ENCODE data around the gene INO80B. TPM values are rescaled to one million over a fixed set of nuclear protein-coding genes. Genes with fewer than 3 reads are reported as not detected.

The INO80B gene
- total RNA-seq, 4 donors from 2014 or later, result 4.6 to 26.5 (median 14.9) TPM

DNA sequence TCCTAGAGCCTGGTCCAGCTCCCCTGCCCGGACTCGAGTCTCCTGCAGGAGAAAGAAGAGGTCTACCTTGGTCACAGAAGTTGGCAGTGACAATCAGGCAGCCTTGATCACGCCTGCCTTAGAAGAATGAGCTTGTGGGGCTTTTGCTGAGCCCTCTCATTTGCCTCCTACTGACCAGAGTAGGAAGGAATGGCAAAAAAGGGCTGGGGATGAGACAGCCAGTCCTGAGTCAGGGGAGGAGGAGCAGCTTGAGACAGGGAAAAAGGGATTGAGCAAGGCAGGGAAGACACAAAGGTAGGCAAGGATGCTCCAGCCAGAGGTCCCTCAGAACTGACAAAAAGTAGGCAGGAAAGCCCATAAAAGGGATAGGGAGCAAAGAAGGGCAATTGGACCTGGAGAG lies 27.3 kb upstream of the INO80B start:
- ATAC-seq (ENCODE audit: low FRiP score) (no peak), DNase-seq (ENCODE audit: low spot score) (no peak)
- TF ChIP-seq, protein P1, sequence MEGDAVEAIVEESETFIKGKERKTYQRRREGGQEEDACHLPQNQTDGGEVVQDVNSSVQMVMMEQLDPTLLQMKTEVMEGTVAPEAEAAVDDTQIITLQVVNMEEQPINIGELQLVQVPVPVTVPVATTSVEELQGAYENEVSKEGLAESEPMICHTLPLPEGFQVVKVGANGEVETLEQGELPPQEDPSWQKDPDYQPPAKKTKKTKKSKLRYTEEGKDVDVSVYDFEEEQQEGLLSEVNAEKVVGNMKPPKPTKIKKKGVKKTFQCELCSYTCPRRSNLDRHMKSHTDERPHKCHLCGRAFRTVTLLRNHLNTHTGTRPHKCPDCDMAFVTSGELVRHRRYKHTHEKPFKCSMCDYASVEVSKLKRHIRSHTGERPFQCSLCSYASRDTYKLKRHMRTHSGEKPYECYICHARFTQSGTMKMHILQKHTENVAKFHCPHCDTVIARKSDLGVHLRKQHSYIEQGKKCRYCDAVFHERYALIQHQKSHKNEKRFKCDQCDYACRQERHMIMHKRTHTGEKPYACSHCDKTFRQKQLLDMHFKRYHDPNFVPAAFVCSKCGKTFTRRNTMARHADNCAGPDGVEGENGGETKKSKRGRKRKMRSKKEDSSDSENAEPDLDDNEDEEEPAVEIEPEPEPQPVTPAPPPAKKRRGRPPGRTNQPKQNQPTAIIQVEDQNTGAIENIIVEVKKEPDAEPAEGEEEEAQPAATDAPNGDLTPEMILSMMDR (IDR thresholded peaks at IDR 0.05), result no peak

DNA sequence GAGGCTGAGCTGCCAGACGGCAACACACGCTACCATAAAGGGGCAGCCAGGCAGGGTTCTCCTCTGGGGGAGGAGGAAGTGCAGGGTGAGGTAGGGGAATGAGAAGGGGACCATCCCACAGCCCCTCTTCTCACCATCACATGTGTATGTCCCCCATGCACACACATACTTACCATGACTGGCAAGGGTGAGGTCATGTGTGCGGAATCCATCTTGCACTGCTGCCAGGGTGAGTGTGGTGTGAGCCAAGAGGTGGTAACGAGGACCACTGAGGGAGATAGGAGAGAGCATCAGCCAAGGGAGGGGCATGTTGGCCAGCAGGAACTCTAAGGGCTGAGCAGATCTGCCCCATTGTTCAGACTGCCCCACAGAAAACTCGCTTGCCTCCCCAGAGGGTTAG lies 26.2 kb upstream of the INO80B start:
- no peak for DNase-seq (ENCODE audit: low spot score)
- ATAC-seq (ENCODE audit: low FRiP score), result no peak
- TF ChIP-seq, protein P1 (IDR thresholded peaks at IDR 0.05), result no peak

DNA sequence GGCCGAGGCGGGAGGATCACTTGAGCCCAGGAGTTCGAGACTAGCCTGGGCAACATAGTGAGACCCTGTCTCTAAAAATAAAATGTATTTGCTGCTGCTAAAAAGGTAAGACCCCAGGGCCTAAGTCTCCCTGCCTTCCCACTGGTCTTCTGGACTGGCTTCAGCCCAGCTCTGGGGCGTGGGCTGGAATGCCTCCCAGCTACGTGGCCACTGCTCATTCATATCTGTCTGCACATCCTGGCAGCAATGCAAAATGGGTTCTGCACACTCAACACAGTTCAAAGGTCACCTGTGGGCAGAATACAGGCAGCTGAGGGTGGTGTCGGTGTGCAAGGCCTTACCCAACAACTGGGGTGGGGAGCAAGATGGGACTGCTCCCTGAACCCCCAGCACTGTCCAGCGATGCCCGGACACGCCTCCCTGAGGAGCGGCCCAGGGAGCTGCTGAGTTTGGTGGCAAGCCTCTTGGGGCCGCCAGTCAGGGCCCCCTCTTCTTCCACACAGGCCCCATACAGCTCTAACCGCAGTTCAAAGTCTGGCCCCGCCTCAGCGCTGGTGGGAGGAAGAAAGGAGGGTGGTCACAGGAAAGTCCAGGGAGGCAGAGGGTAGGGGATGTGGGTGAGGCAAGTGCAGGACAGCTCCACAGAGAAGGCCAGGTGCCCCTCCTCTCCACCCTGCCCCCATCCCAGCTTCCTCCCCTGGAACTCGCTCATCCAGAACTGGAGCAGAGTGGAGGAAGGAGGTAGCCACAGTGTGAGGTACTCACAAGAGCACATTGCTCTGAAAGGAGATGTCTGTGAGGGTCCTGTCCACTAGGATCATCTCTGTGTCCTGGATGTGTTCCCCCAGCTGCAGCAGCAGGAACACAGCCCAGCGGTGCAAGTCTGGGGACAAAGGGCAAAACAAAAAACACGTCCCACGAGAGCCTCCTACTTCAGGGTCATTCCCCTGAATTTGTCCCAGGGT lies 25.1 kb upstream of the INO80B start:
- peak; percentile 41 for ATAC-seq (ENCODE audit: low FRiP score)
- TF ChIP-seq, protein P1 (IDR thresholded peaks at IDR 0.05), result no peak
- DNase-seq (ENCODE audit: low spot score), result no peak

DNA sequence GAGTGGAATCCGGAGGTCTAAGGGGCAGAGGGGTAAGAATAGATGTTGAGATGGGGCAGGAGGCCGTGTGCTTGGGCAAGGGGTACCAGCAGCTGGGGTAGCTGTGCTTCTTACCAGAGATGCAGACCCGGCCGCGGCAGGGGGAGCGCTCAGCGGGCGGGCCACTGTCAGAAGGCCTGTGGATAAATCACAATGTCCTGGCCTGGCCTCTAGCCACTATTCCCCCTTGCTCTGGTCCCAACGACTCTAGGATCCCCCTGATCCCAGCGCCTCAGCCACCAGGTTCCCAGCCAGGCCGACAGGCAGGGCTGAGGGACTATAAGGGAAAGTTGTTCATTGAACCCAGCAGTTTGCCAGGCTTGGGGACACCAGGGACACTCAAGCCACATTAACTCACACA lies 24.4 kb upstream of the INO80B start:
- DNase-seq (ENCODE audit: low spot score) (no peak), ATAC-seq (ENCODE audit: low FRiP score) (no peak)
- TF ChIP-seq, protein P1 (IDR thresholded peaks at IDR 0.05), result no peak

DNA sequence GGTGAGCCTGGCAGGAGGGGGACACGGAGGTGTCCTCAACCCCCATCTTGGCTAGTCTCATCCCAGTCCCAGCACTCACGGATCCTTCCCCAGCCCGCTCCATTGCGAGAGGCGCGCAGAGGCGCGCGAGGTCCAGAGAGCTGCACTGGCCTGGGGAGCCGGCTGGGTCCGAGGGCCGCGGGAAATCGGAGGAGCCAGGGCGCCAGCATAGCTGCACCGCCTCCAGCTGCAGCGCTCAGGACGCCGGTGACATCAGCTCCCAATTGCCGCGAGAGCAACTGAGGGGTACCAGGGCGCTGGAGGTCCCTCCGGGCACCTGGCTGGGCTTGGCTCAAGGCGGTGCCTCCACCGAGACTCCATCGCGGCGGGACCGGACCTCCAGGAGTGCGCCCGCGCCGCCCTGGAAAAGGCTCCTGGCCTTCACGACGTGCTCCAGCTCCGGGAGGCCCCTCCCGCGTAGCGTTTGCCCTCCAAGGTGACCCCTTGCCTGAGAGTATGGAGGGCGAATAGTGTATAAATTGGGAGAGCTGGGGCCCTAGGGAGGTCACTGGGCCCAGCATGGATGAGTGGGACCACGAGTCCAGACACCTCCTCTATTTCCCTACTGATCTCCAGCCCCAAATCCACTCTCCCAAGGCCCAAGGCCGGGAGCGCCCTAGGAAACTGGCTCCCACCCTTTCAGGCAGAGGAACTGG lies 18.6 kb upstream of the INO80B start:
- TF ChIP-seq, protein P1 (IDR thresholded peaks at IDR 0.05), result no peak
- DNase-seq (ENCODE audit: low spot score), result no peak
- no peak for ATAC-seq (ENCODE audit: low FRiP score)

DNA sequence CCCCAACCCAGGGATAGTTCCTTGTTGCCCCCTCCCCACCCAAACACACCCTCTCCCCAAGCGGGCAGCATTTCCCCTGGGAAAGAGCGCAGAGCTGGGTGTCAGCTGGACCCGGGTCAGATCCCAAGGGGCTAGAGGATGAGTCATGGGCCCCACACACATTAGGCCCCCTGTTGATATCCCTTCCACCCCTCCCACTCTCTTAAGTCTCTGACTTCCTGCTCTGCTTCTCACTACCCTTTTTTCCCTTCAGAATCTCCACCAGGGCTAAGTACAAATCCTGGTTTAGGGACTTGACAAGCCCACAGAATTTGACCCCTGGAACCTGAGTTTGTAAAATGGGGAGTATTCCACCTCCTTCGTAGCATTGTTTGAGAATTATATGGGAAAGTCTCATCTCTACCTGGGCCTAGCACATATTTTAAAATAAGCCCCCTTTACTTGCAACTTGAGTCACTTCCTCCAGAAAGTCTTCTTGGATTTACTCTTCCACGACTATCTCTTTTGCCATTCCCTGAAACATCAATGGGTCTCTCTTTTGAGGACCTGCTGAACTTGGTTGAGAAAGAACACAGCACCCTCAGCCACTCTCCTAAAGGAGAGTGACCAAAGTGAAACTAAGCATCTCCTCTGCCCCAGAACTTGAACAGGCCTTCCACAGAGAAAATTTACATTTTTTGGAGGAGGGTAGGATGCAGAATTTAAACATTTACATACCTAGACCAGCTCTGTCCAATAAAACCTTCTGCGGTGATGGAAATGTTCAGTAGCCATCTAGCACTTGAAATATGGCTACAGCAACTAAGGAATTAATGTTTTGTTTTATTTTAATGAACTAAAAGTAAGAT lies 17.8 kb upstream of the INO80B start:
- TF ChIP-seq, protein P1 (IDR thresholded peaks at IDR 0.05), result no peak
- ATAC-seq (ENCODE audit: low FRiP score), result no peak
- DNase-seq (ENCODE audit: low spot score), result no peak

Measured in omental fat pad (tissue), 4 donors.